Suprapubic skin (tissue), 4 donors: ENCODE measurements around the gene NAPG. TPM values are rescaled to one million over a fixed set of nuclear protein-coding genes. Genes with fewer than 3 reads are reported as not detected.

ENCODE experiments used
- DNase-seq, 2 donors: peaks; one replicate each; pipeline ENCODE4 v3.0.0-alpha.2; 2019; ENCODE audit warnings: low spot score in 2 of 2
- H3K27ac ChIP-seq: fragments of 200-600 bp; sonication (generic); one replicate; pipeline ENCODE4 v1.5.1; 2019
- H3K27me3 ChIP-seq: fragments of 200-600 bp; sonication (generic); one replicate; pipeline ENCODE4 v1.5.1; 2019
- H3K36me3 ChIP-seq: fragments of 200-600 bp; sonication (generic); one replicate; pipeline ENCODE4 v1.5.1; 2019
- H3K4me1 ChIP-seq: fragments of 200-600 bp; sonication (generic); one replicate; pipeline ENCODE4 v1.5.1; 2019
- H3K4me3 ChIP-seq: fragments of 200-600 bp; sonication (generic); one replicate; pipeline ENCODE4 v1.5.1; 2019; ENCODE audit warnings: mild to moderate bottlenecking
- H3K9me3 ChIP-seq: fragments of 200-600 bp; sonication (generic); one replicate; pipeline ENCODE4 v1.5.1; 2019
- EP300 ChIP-seq: sonication (generic); formaldehyde crosslinking; IDR thresholded peaks from one replicate; pipeline ENCODE4 v1.6.1; 2017; ENCODE audit warnings: antibody characterized with exemption
- POLR2A ChIP-seq, 2 donors: fragments of 450-650 bp; IDR thresholded peaks; one replicate each; pipeline ENCODE4 v1.6.1; 2017; ENCODE audit warnings: antibody characterized with exemption in 2 of 2, mild to moderate bottlenecking in 2 of 2, moderate library complexity in 2 of 2
- POLR2AphosphoS5 ChIP-seq, 3 donors: sonication (generic); formaldehyde crosslinking; IDR thresholded peaks; one replicate each; pipeline ENCODE4 v1.6.1; 2017; ENCODE audit warnings: antibody characterized with exemption in 3 of 3
- WGBS: methylation state at CpG from one replicate; pipeline ENCODE4 v1.1.5; 2018; 5-methylcytosine and 5-hydroxymethylcytosine counted together
- total RNA-seq, 4 donors: library from RNA; depleted of rRNA; stranded (reverse); fragments of >200 nt; gene quantifications; one replicate each; pipeline ENCODE4 v1.1.0, GENCODE V29; 2016
- TF ChIP-seq, protein P1 (sequence below), 2 donors: fragments of 200-600 bp in 1 of 2; fragments of 450-650 bp in 1 of 2; sonication (generic) in 1 of 2; IDR thresholded peaks; one replicate each; pipeline ENCODE4 v1.5.1; 2016 to 2019; ENCODE audit warnings: antibody characterized with exemption in 2 of 2, mild to moderate bottlenecking in 1 of 2, moderate library complexity in 1 of 2

Gene NAPG
- total RNA-seq, 4 donors from 2014 or later = 28.8 to 40.1 (median 37.5) TPM

DNA sequence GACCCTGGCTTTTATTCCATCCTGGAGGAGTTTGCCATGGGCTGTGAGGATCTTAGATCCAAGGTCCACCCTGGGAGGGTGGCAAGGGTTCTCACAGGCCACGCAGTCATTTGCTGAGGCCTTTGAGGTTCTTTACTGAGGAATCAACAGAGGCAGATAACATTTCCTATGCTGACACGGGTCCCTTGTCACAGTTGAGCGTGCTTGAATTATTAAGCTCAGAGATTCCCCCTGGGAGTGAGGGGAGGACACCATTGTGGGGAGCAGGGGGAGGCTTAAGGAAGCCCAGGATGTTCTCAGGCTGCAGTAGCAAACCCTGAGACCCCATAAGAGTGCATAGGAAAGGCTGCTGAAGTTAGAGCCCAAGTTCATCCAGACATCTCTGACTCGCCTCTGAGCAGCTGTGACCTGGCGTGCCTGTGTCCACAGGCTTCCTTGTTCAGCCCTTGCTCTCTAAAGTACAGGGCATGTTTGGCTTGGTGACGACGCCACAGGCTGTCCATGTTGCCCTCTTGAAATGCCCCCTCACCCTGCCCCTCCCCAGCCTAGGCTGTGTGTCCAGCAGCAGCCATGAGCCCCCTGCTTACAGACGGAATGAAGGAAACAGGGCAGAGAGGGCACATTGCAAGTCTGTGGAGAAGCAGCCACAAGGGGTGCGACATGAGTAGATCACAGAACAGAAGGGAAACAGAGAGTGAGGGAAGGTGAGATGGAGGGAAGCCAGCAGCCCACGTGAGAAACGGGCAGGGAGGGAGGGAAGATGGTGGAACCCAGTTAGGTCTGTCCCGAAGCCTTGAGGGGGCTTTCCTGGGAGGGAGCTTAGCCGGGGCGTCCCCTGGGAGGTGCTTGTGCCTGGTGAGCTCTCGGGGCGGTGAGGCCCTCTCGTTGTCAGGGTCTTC is 34.0 kb downstream of the NAPG start:
- DNase-seq = no peak

DNA sequence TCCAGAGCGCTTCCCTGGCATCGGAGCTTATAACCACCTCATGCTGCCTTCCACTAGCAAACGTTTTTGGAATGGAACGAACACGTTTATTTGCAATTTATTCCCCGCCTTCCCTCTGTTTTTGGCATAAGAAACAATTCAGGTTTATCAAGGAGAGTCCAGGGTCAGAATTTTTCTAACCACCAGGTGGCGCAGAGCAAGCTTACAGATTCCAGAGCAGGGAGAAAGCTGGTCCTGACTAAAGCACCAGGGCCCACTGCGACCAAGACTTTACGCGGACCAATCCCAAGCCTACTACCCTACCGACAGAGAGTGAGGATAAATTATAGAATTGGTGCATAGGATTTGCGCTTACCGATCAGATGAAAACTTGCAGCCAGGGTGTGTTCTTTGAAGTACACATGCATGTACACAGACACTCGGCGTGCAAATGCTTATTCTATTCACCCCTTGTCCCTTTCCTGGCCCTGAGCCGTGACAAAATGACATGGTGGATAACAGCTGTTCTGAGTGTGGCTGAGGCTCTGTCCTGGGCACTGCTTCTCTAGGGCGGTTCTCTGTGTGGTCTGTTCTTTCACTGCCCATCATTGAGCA is 34.7 kb downstream of the NAPG start:
- Histone ChIP-seq H3K4me1 (peaks cover 45% of the 10 kb centered on the region), H3K4me3 (peak overlapping the region; percentile 38), H3K36me3 (peaks cover 9% of the 10 kb centered on the region), H3K27ac (no peak overlapping the region), H3K27me3 (no peaks in the 10 kb centered on the region), H3K9me3 (no peaks in the 10 kb centered on the region)
- peak; percentile 79 to 86 for DNase-seq
- TF ChIP-seq, protein P1, sequence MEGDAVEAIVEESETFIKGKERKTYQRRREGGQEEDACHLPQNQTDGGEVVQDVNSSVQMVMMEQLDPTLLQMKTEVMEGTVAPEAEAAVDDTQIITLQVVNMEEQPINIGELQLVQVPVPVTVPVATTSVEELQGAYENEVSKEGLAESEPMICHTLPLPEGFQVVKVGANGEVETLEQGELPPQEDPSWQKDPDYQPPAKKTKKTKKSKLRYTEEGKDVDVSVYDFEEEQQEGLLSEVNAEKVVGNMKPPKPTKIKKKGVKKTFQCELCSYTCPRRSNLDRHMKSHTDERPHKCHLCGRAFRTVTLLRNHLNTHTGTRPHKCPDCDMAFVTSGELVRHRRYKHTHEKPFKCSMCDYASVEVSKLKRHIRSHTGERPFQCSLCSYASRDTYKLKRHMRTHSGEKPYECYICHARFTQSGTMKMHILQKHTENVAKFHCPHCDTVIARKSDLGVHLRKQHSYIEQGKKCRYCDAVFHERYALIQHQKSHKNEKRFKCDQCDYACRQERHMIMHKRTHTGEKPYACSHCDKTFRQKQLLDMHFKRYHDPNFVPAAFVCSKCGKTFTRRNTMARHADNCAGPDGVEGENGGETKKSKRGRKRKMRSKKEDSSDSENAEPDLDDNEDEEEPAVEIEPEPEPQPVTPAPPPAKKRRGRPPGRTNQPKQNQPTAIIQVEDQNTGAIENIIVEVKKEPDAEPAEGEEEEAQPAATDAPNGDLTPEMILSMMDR (IDR thresholded peaks at IDR 0.05) = peak; percentile 41 to 66
- no peak for TF ChIP-seq EP300
- WGBS = 28% methylated on average over 17 of the region's 17 CpGs

More for the DNA sequence above, 34.0 kb downstream of the NAPG start:
- H3K36me3 ChIP-seq = peaks cover 16% of the 10 kb centered on the region
- H3K27ac ChIP-seq = no peak overlapping the region
- H3K4me3 ChIP-seq = peak overlapping the region; percentile 38
- peaks cover 45% of the 10 kb centered on the region for H3K4me1 ChIP-seq
- no peaks in the 10 kb centered on the region for H3K27me3 ChIP-seq
- H3K9me3 ChIP-seq = no peaks in the 10 kb centered on the region
- TF ChIP-seq EP300 (no peak), POLR2AphosphoS5 (IDR thresholded peaks at IDR 0.05) (no peak), POLR2A (IDR thresholded peaks at IDR 0.05) (no peak)
- TF ChIP-seq, protein P1 (IDR thresholded peaks at IDR 0.05) = no peak
- 44% methylated on average over 17 of the region's 17 CpGs for WGBS

DNA sequence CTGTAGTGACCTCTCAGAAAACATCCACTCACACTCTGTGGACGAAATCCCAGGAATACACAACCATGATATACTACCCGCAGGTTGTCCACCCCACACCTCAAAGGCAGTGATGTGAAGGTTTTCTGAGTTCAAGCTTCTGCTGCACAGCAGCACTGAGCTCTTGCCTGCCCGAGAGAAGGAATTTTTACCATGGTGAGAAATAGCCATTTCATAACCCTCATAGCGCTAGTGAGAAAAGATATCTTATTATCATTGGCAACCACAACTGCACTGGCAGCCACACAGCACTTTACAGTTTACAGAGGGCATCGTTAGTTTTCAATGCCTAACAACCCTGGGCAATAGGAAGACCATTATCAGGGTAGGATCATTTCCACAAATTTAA is 36.9 kb downstream of the NAPG start:
- no peaks in the 10 kb centered on the region for H3K36me3 ChIP-seq
- H3K4me1 ChIP-seq = peaks cover 45% of the 10 kb centered on the region
- DNase-seq = no peak
- WGBS = 72% methylated on average over 5 of the region's 5 CpGs
- no peak overlapping the region for H3K27ac ChIP-seq
- TF ChIP-seq POLR2A (IDR thresholded peaks at IDR 0.05) (no peak), EP300 (no peak), POLR2AphosphoS5 (IDR thresholded peaks at IDR 0.05) (no peak)
- TF ChIP-seq, protein P1 (IDR thresholded peaks at IDR 0.05) = no peak
- H3K4me3 ChIP-seq = no peak overlapping the region
- no peaks in the 10 kb centered on the region for H3K9me3 ChIP-seq
- no peaks in the 10 kb centered on the region for H3K27me3 ChIP-seq

DNA sequence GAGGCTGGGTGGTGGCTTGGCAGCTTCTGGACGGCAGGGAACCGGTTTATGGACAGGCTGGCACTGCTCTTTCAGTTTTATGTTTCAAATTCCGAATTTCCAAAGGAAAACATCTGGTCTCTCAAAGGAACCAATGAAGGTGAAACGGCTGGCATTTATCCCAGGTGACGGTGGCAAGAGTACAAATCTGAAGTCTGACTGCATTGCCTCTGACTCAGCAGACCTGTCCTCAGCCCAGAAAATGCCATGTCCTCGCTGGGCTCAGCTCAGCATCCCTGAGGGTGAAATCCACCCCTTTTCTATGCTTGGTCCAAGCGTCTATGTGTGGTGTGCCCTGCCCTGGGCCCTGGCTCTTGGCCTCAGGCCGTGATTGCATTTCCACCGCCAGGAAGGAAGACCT is 38.1 kb downstream of the NAPG start:
- Histone ChIP-seq H3K4me1 (peaks cover 37% of the 10 kb centered on the region), H3K4me3 (no peak overlapping the region), H3K9me3 (no peaks in the 10 kb centered on the region), H3K36me3 (no peaks in the 10 kb centered on the region), H3K27me3 (no peaks in the 10 kb centered on the region), H3K27ac (no peak overlapping the region)
- 66% methylated on average over 9 of the region's 9 CpGs for WGBS
- no peak for TF ChIP-seq EP300
- TF ChIP-seq, protein P1 (IDR thresholded peaks at IDR 0.05) = no peak
- no peak for DNase-seq

DNA sequence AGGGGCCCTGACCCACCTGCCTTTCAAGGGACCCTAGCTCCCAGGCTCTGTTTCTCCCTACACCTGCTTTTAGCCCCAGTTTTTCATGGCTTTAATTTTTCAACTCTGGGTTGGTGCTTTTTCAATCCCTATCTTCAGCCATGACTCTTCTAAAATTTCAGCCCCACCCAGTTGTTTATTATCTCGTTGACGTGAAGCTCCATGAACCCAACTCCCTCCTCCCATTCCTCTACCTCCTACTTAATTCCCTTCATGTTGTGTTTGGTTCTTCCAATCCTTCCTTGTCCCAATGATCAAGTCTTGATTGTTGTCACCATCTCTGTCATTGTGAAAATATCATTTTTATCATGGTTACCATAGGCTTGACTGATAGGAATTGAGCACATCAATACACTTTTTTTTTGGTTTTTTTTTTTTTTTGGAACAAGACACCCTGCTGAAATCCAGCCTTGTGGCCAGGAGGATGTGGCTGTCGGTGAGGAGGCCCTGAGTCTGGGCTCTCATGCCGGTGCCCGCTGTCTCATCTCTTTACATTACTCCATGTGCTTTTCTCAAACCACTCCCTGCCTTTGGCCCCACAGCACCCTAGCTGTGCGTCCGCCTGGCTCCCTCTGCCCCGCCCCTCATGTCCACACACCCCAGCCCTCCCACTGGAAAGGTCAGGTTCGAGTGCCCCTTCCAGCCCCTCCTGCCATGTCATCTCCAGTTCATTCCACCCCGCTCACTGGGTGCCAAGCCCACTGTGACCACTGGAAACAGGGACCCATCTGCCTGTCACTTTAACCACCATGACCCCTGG is 39.3 kb downstream of the NAPG start:
- Histone ChIP-seq H3K9me3 (no peaks in the 10 kb centered on the region), H3K36me3 (no peaks in the 10 kb centered on the region), H3K4me3 (no peak overlapping the region), H3K4me1 (peaks cover 26% of the 10 kb centered on the region), H3K27me3 (no peaks in the 10 kb centered on the region), H3K27ac (no peak overlapping the region)
- TF ChIP-seq POLR2AphosphoS5 (IDR thresholded peaks at IDR 0.05) (no peak), EP300 (no peak), POLR2A (IDR thresholded peaks at IDR 0.05) (no peak)
- TF ChIP-seq, protein P1 (IDR thresholded peaks at IDR 0.05) = no peak
- 84% methylated on average over 10 of the region's 10 CpGs for WGBS
- DNase-seq = no peak
